GM21619 (cell line): Measurements from ENCODE around the gene NAT14.

Experiments used
- ATAC-seq: cut with Tn5 transposase; IDR thresholded peaks from one replicate; pipeline ENCODE4 v1.9.1; 2021; ENCODE audit not compliant: unreplicated experiment

Gene NAT14

DNA sequence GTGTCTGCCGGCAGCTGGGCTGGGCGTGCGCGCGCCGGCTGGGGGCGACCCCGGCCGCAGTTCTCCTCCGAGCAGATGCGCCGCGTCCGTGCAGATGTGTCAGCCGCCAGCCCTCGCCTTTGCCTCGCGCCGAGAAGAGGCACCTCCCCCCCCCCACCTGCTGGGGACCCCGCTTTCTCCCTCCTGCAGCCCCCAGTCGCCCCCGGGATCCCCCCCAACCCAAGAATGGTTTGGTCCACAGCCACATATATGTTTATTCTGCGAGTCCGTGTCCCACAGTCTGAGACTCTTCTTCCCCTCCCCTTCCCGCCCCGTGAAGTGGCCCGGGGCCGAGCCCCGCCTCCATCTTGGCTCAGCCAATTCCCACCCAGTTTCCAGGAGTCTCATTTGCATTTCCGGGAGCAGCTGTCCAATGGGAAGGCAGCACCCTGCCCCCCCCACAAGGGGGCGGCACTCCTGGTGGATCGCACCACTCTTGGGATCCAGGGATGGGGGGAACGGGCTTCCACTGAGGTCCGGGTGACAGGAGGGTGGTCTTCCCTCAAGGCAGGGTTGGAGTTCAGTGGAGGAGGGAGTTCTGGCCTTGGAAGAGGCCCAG is 32.1 kb upstream of the NAT14 start:
- no peak for ATAC-seq

DNA sequence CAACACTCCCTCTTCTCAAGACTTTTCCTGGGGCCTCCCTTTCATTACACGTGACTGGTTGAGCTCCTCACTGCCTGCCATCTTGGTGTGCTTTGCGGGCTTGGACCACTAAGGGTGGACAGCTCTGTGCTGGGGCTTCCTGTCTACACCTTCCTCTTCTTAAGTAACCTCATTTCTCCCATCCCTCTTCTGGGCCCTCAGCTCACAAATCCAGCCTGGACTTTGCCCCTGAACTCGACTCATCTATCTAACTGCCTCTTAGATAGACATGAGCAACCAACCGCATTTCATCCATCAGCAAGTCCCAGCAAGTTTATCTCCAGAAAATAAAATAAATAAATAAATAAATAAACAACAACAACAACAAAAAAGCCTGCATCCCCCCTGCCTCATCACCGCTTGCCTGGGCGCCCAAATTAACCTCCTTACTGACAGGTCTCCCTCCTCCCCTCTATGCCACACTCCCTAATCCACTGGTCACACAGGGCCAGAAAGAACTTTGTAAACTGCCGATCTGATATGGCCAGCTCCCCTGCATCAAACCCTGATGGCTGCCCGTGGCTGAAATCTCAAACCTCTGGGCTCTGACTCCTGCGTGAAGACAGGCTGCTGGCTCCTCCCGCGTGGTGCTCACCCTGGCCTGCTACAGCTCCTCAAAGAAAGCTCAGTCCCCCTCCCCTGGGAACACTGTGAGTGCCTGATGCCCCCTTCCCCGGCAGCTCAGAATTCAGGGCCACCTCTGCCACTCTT is 31.3 kb upstream of the NAT14 start:
- ATAC-seq = no peak

DNA sequence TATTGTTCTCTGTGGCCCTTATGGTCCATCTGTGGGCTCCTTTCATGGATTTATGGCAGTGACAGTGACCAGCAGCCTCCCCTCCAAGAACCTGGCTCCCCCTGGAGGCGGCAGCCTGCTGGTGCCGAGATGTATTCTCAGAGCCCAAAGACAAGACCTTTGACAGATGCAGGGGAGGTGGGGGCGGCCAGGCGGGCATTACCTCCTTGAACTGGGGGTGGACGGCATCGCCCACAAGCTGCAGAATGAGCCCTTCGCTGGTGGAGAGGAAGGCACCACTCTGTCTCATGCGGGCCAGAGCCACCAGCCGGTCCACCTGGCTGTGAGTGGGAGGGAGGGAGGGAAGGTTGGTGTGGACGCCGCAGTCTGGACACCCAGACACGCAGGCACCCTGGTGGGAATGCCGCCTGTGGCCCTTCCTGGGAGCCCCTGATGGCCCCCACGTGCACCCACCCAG is 30.2 kb upstream of the NAT14 start:
- ATAC-seq = no peak

DNA sequence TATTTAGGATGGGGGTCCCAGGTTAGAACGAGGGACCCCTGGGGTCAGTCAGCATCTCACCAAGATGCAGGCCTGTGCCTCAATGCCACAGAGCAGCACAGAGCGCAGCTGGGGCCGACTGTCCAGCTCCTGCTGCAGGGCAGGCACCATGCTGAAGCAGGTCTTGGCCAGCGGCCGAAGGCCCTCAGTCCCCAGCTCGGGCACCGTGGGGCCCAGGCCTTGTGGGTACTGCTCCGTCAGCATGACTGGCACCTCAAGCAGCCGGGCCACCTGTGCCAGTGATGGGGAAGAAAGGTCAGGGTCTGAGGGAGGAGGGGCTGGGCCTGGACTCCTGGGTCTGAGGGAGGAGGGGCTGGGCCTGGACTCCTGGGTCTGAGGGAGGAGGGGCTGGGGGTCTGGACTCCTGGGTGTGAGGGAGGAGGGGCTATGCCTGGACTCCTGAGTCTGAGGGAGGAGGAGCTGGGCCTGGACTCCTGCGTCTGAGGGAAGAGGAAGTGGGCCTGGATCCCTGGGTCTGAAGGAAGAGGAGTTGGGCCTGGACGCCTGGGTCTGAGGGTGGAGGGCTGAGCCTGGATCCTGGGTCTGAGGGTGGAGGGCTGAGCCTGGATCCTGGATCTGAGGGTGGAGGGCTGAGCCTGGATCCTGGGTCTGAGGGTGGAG is 29.3 kb upstream of the NAT14 start:
- ATAC-seq = no peak

DNA sequence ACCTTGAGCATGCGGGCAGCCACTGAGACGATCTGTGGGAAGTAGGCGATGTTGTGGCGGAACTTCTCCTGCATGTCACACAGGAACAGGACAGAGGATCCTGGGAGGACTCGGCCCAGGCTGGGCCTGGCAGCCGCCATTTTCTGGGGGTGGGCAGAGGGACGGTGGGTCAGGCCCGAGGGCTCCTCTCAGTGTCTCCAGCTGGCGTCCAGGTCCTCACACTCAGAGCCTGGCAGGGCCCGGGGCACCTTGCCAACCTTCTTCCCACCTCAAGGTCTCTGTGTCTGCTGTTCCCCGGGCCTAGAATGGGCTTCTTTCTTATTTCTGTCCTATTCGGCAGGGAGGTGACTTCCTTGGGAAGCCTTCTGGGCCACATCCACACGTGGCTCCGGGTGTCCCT is 28.6 kb upstream of the NAT14 start:
- no peak for ATAC-seq

DNA sequence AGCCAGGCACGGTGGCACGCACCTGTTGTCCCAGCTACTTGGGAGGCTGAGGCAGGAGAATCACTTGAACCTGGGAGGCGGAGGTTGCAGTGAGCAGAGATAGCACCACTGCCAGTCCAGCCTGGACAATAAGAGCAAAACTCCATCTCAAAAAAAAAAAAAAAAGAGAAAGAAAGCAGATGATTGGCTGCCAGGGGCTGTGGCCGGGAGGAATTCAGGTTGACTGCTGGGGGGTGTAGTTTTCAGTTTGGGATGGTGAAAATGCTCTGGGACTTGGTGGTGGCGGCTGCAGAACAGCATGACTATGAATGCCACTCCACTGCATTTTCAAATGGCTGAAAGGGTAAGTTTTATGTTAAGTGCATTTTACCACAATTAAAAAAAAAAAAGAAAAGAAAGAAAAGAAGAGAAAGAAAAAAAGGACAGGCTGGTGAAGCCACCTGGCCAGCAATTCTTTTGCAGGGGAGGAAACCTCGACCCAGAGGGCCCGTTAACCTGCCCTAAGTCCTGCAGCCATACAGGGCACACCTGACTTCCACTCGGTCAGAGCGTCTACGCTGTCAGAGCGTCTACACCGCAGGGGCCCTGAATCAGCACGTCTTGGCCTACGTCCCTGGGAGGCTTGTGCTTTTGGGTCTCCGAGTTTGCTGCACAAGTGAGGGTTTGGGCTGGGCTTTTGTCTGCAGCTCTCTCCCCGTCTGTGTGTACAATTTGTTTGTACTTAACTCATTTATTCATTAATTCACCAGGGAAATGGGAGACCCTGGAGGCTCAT is 27.1 kb upstream of the NAT14 start:
- ATAC-seq = no peak

DNA sequence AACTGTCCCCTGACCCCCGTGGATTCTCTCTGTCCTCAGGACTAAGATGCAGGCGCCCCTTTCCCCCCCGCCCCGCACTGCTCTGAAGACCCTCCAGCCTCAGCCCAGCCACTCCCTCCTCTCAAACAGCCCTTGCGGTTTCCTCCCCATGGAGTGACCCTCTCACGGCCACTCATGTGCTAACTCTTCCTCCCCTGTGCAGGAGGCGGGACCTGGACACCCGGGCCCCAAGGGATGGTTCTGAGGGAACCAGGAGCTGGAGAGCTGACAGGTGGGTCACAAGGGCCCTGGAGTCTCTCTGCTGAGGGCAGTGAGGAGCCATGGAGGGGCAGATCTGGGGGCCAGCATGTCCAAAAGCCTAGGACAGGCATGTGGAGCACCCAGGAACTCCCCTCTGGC is 25.4 kb upstream of the NAT14 start:
- ATAC-seq = no peak

DNA sequence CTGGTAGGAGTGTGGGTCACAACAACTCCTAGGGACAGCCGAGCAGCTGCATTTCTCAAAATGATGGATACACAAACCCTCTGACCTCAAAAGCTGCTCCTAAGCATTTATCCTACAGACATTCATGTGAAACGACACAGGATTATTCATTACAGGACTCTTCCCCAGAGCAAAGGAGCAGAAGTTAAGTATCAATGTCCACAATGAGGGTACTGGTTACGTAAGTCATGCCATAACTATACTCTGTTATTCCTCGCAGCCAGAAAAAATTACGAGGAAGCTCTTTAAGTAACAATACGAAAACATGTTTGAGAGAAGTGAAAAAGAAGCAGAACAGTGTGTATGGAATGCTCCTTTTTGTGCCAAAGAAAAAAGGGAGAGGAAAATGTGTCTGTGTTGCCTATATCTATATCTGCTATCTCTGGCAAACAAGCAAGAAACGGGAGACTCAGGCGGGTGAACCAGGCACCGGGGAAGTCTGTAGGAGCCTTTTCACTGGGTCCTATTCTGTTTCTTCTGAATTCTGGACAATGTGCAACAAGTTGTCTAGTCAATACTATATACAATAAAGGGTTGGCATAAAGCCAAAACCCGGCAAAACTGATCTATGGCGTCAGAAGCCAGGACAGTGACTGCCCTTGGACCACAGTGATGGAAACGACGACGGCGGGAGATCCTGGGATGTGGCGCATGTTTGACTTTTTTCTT is 24.9 kb upstream of the NAT14 start:
- no peak for ATAC-seq

DNA sequence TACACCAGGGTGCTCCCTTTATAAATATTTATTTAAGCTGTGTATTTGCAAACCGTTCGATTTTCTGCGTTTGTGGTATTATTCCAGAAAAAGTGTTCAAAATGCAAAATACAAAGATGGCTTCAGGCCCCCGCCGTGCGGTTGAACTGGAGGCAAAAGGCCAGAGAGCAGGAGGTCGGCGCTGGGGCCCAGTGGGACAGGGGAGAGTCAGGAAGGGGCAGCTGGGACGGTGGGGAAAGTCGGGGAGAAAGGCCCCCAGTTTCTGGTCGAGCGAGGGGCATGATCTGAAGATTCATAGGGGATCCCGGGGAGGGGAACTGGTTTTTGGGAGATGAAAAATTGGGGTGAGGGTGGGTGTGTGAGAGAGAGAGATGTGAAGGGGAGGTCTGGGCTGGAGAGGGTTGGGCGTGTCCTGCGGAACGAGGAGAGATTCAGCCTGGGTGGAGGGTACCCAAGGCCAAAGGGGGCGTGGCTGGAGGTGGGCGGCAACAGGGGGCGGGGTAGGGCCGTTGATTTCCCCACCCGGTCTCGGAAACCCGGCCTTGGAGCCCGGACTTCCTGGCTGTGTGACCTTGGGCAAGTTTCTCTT is 24.2 kb upstream of the NAT14 start:
- no peak for ATAC-seq

DNA sequence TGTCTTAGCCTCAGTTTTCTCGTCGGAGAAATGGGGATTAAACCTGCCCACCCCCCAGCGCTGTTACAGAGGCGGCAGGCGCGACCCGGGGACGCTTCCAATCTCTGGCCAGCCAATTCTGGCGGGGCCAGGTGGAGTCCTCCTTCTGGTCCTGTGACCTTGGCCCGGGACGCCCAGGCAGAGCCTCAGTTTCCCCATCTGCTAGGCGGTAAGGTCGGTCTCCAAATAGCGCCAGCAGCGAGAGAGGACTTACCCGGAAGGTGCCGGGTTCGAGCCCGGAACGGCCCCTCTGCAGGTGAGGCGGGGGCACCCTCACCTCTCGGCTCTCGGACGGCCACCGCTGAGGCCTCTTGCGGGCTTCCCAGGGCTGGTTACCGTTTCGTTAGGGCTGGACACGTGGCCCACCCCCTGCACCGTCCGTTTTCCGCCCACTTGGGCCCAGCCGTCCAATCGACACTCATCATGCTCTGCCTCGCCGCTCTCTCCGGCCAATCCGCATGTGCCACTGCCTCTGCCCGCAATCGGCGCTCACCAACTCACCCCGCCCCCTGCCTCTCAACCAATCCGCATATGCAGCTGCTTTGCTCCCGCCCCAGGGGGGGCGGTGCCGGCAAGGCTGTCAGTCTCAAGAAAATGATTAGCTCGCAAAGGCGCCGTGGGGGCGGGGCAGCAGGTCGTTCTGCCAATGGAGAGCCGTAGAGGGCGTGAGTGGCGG is 23.6 kb upstream of the NAT14 start, which contains the start of gene ISOC2:
TSS of gene ISOC2 (minus strand) at position 384 of the 715 bp plus-strand sequence. CDS start 5,156 bp downstream, outside the sequence.
- ATAC-seq = peak; percentile 93

DNA sequence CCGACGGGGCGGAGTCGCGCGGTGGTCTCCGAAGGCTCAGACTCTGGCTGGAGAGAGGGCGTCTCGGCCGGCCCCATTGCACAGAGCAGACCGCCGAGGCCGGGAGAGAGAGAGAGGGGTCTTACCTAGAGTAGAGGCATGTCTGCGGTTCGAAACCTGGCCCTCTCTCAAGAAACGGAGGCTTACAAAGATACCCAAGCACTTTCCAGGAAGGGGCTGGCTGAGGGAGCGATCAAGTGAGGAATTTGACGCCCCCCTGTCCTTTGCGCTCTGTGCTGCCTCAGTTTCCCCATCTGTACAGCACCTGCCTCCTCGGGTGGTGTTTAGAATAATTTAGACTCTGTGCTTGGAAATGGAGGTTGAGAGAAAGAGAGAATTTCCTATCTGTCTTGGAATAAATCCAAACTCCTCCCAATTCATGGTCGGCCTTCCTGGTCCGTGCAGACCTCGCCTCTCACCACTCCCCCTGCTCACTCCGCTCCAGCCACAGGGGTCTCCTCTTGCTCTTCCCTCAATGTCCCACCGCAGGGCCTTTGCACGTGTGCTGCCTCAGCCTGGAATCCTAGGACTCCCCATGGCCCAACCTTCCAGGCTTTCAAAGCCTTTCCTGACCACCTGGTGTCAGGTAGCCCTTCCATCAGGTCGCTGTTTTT is 22.9 kb upstream of the NAT14 start:
- no peak for ATAC-seq

DNA sequence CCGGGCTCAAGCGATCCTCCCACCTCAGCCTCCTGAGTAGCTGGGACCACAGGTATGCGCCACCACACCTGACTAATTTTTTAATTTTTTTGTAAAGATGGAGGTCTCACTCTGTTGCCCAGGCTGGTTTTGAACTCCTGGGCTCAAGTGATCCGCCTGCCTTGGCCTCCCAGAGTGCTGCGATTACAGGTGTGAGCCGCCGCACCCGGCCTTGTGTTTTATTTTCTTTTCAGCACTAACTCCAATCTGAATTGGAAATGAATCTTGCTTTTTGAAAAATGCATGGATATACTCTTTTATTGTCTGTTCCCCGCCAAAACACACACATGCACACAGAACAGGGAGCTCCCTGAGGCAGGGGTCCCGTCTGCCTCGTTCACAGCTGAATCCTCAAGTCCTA is 22.3 kb upstream of the NAT14 start:
- ATAC-seq = no peak

DNA sequence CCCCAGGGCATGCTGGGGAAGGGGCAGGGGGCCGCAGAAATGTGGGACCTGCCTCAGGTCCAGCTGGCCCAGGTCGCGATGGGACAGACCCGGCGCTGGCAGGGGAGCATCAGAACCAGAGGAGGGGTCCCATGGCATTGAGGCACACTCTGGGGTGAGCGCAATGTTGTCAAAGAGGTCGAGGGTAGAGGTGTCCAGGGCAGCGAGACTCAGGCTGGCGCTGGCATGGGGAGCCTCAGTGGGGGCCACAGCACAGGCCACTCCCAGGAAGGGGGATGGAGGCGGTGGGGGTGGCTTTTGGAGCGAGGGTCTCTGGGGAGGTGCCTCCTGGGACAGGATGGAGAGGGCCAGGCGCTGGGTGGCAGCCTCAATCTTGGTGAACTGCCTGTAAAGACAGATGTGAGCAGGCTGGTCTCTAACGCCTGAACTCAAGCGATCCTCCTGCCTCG is 21.4 kb upstream of the NAT14 start:
- ATAC-seq = no peak

DNA sequence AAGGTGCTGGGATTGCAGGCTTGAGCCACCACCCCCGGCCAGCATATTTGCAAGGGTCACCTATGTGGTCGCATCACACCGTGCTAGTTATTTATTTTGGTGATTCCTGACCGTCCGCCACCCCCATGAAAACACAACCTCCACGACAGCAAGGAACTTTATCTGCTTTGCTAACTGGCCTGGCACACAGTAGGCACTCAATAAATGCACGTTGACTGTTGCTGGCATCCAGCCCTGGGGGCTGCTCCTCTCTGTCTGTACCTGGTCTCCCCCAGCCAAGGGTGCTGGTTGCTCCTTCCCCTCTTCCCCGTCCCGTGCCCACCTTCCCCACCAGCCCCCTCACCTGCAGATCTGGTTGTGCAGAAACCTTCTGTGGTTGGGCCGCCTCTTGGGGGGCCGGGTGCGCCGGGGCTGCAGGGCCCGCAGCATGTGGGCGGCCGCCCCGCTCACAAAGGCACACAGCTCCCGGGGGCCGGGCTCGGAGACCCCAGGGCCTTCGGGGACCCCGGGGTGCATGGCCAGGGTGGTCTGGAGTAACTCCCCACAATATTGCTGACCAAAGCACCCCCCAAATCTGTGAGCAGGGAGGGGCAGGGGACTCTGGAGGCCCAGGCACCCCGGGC is 20.8 kb upstream of the NAT14 start:
- no peak for ATAC-seq

DNA sequence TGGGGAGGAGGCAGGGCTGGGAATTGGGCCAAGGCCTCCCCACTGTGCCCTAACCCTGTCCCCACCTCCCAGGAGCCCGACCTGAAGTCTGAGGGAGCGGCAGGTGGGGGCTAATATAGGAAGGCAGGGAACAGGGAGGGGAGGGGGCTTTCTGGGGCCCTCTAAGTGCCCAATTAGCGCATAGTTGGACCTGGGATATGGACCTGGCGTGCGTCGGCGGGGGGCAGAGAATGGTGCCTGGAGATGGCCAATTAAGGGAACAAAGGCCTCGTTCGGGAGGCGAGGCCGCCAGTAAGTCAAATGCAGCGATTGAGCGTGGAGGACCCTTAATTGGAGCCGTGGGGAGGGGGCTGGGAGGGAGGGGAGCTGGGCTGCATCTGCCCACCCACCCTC is 20.3 kb upstream of the NAT14 start, which contains the start of gene C19orf85:
TSS of gene C19orf85 (minus strand) at position 90 of the 393 bp plus-strand sequence. CDS start 197 bp downstream, outside the sequence.
- ATAC-seq = no peak

DNA sequence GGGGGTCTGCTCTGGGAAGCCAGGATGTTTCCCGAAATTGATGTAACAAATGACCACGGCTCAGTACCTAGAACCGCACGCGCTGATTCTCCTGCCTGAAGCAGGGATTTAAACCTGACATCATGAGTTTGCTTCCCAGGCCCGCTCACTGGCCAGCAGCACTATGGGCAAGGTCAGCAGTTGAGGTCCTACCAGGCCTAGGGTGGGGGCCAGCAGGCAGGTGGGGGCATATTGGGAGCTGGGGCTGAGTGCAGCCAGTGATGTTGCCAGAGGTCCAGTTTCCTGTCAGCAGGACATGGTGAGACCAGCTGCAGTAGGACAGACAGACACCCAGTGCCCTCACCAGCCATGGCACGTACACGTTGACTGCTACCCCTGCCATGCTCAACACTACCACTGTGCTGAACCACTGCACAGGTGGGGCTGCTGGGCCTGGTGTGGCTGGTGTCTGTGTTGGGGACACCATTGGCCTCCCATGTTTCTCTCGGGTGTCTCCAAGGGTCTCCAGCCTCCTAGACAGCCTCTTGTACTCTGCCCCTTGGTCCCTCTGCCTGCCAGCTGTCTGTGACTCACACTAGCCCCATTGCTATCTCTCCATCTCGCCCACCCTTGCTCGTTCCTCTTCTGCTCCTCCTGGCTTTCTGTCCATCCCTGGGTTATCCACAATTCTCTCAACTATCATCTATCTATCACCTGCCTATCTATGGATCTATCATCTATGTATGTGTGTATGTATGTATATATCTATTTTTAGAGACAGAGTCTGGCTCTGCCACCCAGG is 19.3 kb upstream of the NAT14 start:
- no peak for ATAC-seq

DNA sequence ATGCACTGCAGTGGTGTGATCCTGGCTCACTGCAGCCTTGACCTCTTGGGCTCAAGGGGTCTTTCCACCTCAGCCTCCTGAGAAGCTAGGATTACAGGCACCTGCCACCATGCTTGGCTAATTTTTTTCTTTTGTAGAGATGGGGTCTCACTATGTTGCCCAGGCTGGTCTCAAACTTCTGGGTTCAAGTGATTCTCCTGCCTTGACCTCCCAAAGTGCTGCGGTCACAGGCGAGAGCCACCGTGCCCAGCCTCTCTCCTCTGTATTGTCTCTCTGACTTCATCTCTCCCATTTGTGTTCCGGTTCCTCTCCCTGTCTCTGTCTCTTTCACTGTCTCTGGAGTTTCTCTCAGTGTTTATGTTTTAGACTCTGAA is 18.8 kb upstream of the NAT14 start:
- no peak for ATAC-seq
